SK-N-SH (cell line): ENCODE data around the gene PPY. TPM values are rescaled to one million over a fixed set of nuclear protein-coding genes. Genes with fewer than 3 reads are reported as not detected.

ENCODE experiments used
- CTCF ChIA-PET: fragments of 300-600, 350-600 bp; formaldehyde crosslinking; extraction: SDS; loops from one replicate; lab custom pipeline; 2021; lab: Yijun Ruan, JAX
- POLR2A ChIA-PET: fragments of 350-600 bp; sonication (Branson Sonifier 250); formaldehyde crosslinking; extraction: SDS; loops from one replicate; lab custom pipeline; 2020; ENCODE audit warnings: antibody characterized with exemption, inconsistent platforms; lab: Yijun Ruan, JAX
- DNase-seq: peaks from one replicate; pipeline ENCODE4 v3.0.0; 2012
- H2AFZ ChIP-seq: fragments of 200-600 bp; sonication (generic); 2 replicates; pipeline ENCODE4 v1.8.1; 2016; ENCODE audit warnings: antibody characterized with exemption, mild to moderate bottlenecking, low read depth
- H3F3A ChIP-seq: fragments of 200-600 bp; sonication (generic); replicated peaks from 2 replicates; pipeline ENCODE3; 2016; ENCODE audit warnings: antibody characterized with exemption, mild to moderate bottlenecking; ENCODE audit not compliant: insufficient read depth
- H3K27ac ChIP-seq, 2 experiments: fragments of 200-500 bp in 1 of 2; fragments of 200-600 bp in 1 of 2; sonication (Bioruptor generic) in 1 of 2; sonication (generic), shearing (Covaris generic) in 1 of 2; 2 replicates each; pipeline versions ENCODE4 v1.5.1 to v1.6.1; 2014 to 2016; ENCODE audit warnings: low read depth in 2 of 2, inconsistent platforms in 1 of 2, low read length in 1 of 2, mild to moderate bottlenecking in 1 of 2, mixed read lengths in 1 of 2
- H3K27me3 ChIP-seq: fragments of 200-600 bp; sonication (generic), shearing (Covaris generic); 2 replicates; pipeline ENCODE4 v1.6.1; 2016; ENCODE audit warnings: mixed run types; ENCODE audit not compliant: insufficient read depth
- H3K36me3 ChIP-seq, 2 experiments: fragments of 200-500 bp in 1 of 2; fragments of 200-600 bp in 1 of 2; sonication (Bioruptor generic) in 1 of 2; sonication (generic) in 1 of 2; replicated peaks in 1 of 2; 2 replicates each; pipeline versions ENCODE3 to v1.5.1; 2014 to 2016; ENCODE audit warnings: low read length in 1 of 2, mild to moderate bottlenecking in 1 of 2; ENCODE audit not compliant: insufficient read depth in 2 of 2, control insufficient read depth in 1 of 2
- H3K4me1 ChIP-seq, 2 experiments: fragments of 200-500 bp in 1 of 2; fragments of 200-600 bp in 1 of 2; sonication (Bioruptor generic) in 1 of 2; sonication (generic), shearing (Covaris generic) in 1 of 2; 2 replicates each; pipeline versions ENCODE4 v1.5.1 to v1.6.1; 2014 to 2016; ENCODE audit warnings: low read depth in 1 of 2, low read length in 1 of 2, mixed run types in 1 of 2; ENCODE audit not compliant: insufficient read depth in 2 of 2, control insufficient read depth in 1 of 2
- H3K4me2 ChIP-seq: fragments of 200-600 bp; sonication (generic), shearing (Covaris generic); 2 replicates; pipeline ENCODE4 v1.6.1; 2017; ENCODE audit warnings: mixed run types
- H3K4me3 ChIP-seq, 2 experiments: fragments of 200-500 bp in 1 of 2; fragments of 200-600 bp in 1 of 2; sonication (Bioruptor generic) in 1 of 2; sonication (generic), shearing (Covaris generic) in 1 of 2; 2 replicates each; pipeline versions ENCODE4 v1.5.1 to v1.8.1; 2014 to 2016; ENCODE audit warnings: low read depth in 2 of 2, inconsistent platforms in 1 of 2, low read length in 1 of 2, mild to moderate bottlenecking in 1 of 2, mixed read lengths in 1 of 2, moderate library complexity in 1 of 2
- H3K79me2 ChIP-seq: fragments of 200-600 bp; sonication (generic); 2 replicates; pipeline ENCODE4 v1.8.1; 2017; ENCODE audit warnings: mild to moderate bottlenecking; ENCODE audit not compliant: insufficient read depth
- H3K9ac ChIP-seq: fragments of 200-600 bp; sonication (generic); 2 replicates; pipeline ENCODE4 v1.6.1; 2017; ENCODE audit warnings: mixed run types
- H3K9me2 ChIP-seq: fragments of 200-600 bp; sonication (generic); 2 replicates; pipeline ENCODE4 v1.6.1; 2017; ENCODE audit warnings: mixed run types
- H3K9me3 ChIP-seq: fragments of 200-600 bp; sonication (generic); 2 replicates; pipeline ENCODE4 v1.6.1; 2017; ENCODE audit warnings: mixed run types, mild to moderate bottlenecking, moderate library complexity
- H4K20me1 ChIP-seq: fragments of 200-600 bp; sonication (generic); 2 replicates; pipeline ENCODE4 v1.6.1; 2017; ENCODE audit warnings: mild to moderate bottlenecking, mixed run types; ENCODE audit not compliant: insufficient read depth
- CHD2 ChIP-seq: fragments of 150-350 bp; IDR thresholded peaks from 2 replicates; pipeline ENCODE4 v1.6.1; 2018; ENCODE audit warnings: low read length; ENCODE audit not compliant: partially characterized antibody
- EZH2phosphoT487 ChIP-seq: fragments of 200-600 bp; sonication (generic); IDR thresholded peaks from 2 replicates; pipeline ENCODE4 v1.6.1; 2017; ENCODE audit warnings: low read depth, mixed run types, mild to moderate bottlenecking, antibody characterized with exemption, moderate library complexity, borderline replicate concordance
- FOXM1 ChIP-seq: IDR thresholded peaks from 2 replicates; pipeline ENCODE4 v1.4.0; 2012; ENCODE audit warnings: low read depth, mild to moderate bottlenecking
- NFIC ChIP-seq: IDR thresholded peaks from 2 replicates; pipeline ENCODE4 v1.4.0; 2012; ENCODE audit warnings: borderline replicate concordance
- NRF1 ChIP-seq: IDR thresholded peaks from 2 replicates; pipeline ENCODE4 v1.6.1; 2012; ENCODE audit warnings: low read depth, mild to moderate bottlenecking, low read length
- RCOR1 ChIP-seq: fragments of 150-350 bp; IDR thresholded peaks from 2 replicates; pipeline ENCODE4 v1.6.1; 2017; ENCODE audit warnings: antibody characterized with exemption, low read length
- RXRA ChIP-seq: IDR thresholded peaks from 2 replicates; pipeline ENCODE4 v1.4.0; 2012; ENCODE audit warnings: low read depth, mild to moderate bottlenecking, borderline replicate concordance
- YY1 ChIP-seq: IDR thresholded peaks from 2 replicates; pipeline ENCODE4 v1.4.0; 2012; ENCODE audit warnings: low read depth, mild to moderate bottlenecking
- whole genome bisulfite sequencing: methylation state at CpG from one replicate; pipeline ENCODE4 v1.1.6; 2017; ENCODE audit warnings: low lambda C conversion rate; 5-methylcytosine and 5-hydroxymethylcytosine counted together
- polyA plus RNA-seq, 3 experiments: library from polyadenylated mRNA; depleted of rRNA; stranded (reverse); fragments of >200 nt; gene quantifications; 2 replicates each; pipeline ENCODE4 v1.2.3, GENCODE V29; 2012
- TF ChIP-seq, protein P1 (sequence below): IDR thresholded peaks from 2 replicates; pipeline ENCODE4 v1.6.1; 2012; ENCODE audit warnings: mild to moderate bottlenecking, low read depth, low read length, moderate library complexity
- TF ChIP-seq, protein P2 (sequence below): fragments of 200-600 bp; sonication (generic); IDR thresholded peaks from 2 replicates; pipeline ENCODE4 v1.6.1; 2017; ENCODE audit warnings: antibody characterized with exemption, mild to moderate bottlenecking, moderate library complexity
- TF ChIP-seq, protein P3 (sequence below): IDR thresholded peaks from 2 replicates; pipeline ENCODE4 v1.4.0; 2012; ENCODE audit warnings: low read depth, borderline replicate concordance
- TF ChIP-seq, protein P4 (sequence below): IDR thresholded peaks from 2 replicates; pipeline ENCODE4 v1.4.0; 2012; ENCODE audit warnings: low read depth
- TF ChIP-seq, protein P5 (sequence below): fragments of 150-350 bp; IDR thresholded peaks from 2 replicates; pipeline ENCODE4 v1.6.1; 2016; ENCODE audit warnings: mild to moderate bottlenecking, low read depth, low read length

PPY gene
- polyA plus RNA-seq, 1 of the 3 experiments (the other 2 are of a cell fraction), result not detected

DNA sequence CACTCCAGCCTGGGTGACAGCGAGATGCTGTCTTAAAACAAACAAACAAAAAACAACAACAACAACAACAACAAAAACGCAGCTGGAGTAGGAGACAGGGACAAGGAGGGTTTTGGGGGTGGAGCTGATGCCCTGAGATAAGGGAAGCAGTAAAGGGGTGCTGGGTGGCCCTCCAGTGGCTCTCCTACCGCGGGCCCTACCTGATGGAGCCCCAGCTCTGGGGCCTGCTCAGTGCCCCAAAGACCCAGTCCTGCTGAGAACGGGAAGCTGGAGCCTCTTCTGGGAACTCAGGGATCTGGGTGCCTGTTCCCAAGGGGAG is 40.9 kb upstream of the PPY start:
- no peak for DNase-seq
- Histone ChIP-seq H2AFZ (no peak overlapping the region), H3K9ac (no peak overlapping the region), H3K4me1 (peaks cover 0 to 16% of the 10 kb centered on the region in 2 experiments; a peak in 1 of 4 replicates), H3K36me3 (no peaks in the 10 kb centered on the region), H3K9me2 (no peaks in the 10 kb centered on the region), H3K27me3 (peaks cover 19% of the 10 kb centered on the region; the same call in 1 of the 2 replicates), H3K4me3 (peak overlapping the region in 1 of 2 experiments; percentile 54; a peak in 1 of 4 replicates), H3K27ac (no peak overlapping the region), H3F3A (no peaks in the 10 kb centered on the region), H4K20me1 (no peaks in the 10 kb centered on the region), H3K79me2 (no peaks in the 10 kb centered on the region), H3K9me3 (no peaks in the 10 kb centered on the region), H3K4me2 (no peak overlapping the region)
- CTCF ChIA-PET, result interaction anchor here (0.6 to 5.3 kb wide), 21 partner anchors 9 to 137 kb away, joined by 3 to 52 read pairs (median 5); partner anchors contain the start of gene PPY
- no peak for TF ChIP-seq RXRA
- TF ChIP-seq NRF1, result no peak
- POLR2A ChIA-PET, result interaction anchor here (0.6 kb wide), 1 partner anchor 83 kb away, joined by 3 read pairs; the partner anchor contains the start of gene LSM12
- WGBS, result 62% methylated on average over 4 of the region's 5 CpGs

DNA sequence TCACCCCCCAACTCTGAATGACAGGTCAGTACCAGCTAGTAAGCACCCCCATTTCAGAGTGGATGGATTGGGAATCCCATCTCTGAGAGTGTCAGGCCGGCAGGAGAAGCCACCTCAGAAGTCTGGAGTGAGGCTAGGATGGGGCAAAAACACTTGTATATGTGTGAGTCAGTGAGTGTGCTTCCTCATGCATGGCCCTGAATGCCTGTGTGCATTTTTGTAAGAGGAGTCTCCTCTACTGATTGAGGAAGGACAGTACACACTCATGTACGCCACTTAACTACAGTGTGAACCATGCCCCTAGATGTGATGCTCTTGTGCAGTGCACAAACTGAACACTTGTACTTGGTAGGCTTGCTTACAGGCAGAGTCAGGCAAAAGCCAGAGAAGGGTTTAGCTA is 39.9 kb upstream of the PPY start:
- TF ChIP-seq FOXM1, result no peak
- no peak for TF ChIP-seq YY1
- TF ChIP-seq, protein P1, sequence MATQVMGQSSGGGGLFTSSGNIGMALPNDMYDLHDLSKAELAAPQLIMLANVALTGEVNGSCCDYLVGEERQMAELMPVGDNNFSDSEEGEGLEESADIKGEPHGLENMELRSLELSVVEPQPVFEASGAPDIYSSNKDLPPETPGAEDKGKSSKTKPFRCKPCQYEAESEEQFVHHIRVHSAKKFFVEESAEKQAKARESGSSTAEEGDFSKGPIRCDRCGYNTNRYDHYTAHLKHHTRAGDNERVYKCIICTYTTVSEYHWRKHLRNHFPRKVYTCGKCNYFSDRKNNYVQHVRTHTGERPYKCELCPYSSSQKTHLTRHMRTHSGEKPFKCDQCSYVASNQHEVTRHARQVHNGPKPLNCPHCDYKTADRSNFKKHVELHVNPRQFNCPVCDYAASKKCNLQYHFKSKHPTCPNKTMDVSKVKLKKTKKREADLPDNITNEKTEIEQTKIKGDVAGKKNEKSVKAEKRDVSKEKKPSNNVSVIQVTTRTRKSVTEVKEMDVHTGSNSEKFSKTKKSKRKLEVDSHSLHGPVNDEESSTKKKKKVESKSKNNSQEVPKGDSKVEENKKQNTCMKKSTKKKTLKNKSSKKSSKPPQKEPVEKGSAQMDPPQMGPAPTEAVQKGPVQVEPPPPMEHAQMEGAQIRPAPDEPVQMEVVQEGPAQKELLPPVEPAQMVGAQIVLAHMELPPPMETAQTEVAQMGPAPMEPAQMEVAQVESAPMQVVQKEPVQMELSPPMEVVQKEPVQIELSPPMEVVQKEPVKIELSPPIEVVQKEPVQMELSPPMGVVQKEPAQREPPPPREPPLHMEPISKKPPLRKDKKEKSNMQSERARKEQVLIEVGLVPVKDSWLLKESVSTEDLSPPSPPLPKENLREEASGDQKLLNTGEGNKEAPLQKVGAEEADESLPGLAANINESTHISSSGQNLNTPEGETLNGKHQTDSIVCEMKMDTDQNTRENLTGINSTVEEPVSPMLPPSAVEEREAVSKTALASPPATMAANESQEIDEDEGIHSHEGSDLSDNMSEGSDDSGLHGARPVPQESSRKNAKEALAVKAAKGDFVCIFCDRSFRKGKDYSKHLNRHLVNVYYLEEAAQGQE, result no peak
- TF ChIP-seq, protein P2, sequence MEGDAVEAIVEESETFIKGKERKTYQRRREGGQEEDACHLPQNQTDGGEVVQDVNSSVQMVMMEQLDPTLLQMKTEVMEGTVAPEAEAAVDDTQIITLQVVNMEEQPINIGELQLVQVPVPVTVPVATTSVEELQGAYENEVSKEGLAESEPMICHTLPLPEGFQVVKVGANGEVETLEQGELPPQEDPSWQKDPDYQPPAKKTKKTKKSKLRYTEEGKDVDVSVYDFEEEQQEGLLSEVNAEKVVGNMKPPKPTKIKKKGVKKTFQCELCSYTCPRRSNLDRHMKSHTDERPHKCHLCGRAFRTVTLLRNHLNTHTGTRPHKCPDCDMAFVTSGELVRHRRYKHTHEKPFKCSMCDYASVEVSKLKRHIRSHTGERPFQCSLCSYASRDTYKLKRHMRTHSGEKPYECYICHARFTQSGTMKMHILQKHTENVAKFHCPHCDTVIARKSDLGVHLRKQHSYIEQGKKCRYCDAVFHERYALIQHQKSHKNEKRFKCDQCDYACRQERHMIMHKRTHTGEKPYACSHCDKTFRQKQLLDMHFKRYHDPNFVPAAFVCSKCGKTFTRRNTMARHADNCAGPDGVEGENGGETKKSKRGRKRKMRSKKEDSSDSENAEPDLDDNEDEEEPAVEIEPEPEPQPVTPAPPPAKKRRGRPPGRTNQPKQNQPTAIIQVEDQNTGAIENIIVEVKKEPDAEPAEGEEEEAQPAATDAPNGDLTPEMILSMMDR, result no peak
- no peak for TF ChIP-seq EZH2phosphoT487
- TF ChIP-seq, protein P3, sequence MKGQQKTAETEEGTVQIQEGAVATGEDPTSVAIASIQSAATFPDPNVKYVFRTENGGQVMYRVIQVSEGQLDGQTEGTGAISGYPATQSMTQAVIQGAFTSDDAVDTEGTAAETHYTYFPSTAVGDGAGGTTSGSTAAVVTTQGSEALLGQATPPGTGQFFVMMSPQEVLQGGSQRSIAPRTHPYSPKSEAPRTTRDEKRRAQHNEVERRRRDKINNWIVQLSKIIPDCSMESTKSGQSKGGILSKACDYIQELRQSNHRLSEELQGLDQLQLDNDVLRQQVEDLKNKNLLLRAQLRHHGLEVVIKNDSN, result no peak
- TF ChIP-seq, protein P4, sequence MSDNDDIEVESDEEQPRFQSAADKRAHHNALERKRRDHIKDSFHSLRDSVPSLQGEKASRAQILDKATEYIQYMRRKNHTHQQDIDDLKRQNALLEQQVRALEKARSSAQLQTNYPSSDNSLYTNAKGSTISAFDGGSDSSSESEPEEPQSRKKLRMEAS, result no peak
- TF ChIP-seq, protein P5, sequence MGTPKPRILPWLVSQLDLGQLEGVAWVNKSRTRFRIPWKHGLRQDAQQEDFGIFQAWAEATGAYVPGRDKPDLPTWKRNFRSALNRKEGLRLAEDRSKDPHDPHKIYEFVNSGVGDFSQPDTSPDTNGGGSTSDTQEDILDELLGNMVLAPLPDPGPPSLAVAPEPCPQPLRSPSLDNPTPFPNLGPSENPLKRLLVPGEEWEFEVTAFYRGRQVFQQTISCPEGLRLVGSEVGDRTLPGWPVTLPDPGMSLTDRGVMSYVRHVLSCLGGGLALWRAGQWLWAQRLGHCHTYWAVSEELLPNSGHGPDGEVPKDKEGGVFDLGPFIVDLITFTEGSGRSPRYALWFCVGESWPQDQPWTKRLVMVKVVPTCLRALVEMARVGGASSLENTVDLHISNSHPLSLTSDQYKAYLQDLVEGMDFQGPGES, result no peak
- TF ChIP-seq CHD2, result no peak
- no peak for TF ChIP-seq RCOR1
- TF ChIP-seq NFIC, result no peak
- no peak overlapping the region for H3K4me3 ChIP-seq
- no peak overlapping the region for H3K27ac ChIP-seq
- H3F3A ChIP-seq, result no peaks in the 10 kb centered on the region
- DNase-seq, result no peak
- ChIA-PET CTCF (interaction anchor here (1.1 to 5.3 kb wide), 8 partner anchors 13 to 104 kb away, joined by 3 to 52 read pairs (median 6); partner anchors contain the start of gene PPY), POLR2A (no interaction called here)
- H2AFZ ChIP-seq, result no peak overlapping the region
- H3K27me3 ChIP-seq, result peaks cover 19% of the 10 kb centered on the region; the same call in 1 of the 2 replicates
- H3K4me2 ChIP-seq, result no peak overlapping the region
- no peaks in the 10 kb centered on the region for H3K36me3 ChIP-seq
- H3K9me3 ChIP-seq, result no peaks in the 10 kb centered on the region
- peaks cover 0 to 16% of the 10 kb centered on the region in 2 experiments; a peak in 1 of 4 replicates for H3K4me1 ChIP-seq
- WGBS, result 90% methylated on average over 2 of the region's 2 CpGs
- H3K9me2 ChIP-seq, result no peaks in the 10 kb centered on the region
- H4K20me1 ChIP-seq, result no peaks in the 10 kb centered on the region
- no peaks in the 10 kb centered on the region for H3K79me2 ChIP-seq
- no peak overlapping the region for H3K9ac ChIP-seq
